Fibroblast of pulmonary artery (primary cell): ENCODE measurements around the gene FAM216B.
"Not testable (repeated sequence)": the region's sequence is repeated elsewhere in the genome, so short reads cannot be mapped to it uniquely, and the experiment has no call there.

Experiments
- DNase-seq: peaks from one replicate; pipeline ENCODE4 v3.0.0-alpha.2; 2010; ENCODE audit warnings: low read depth
- H3K4me3 ChIP-seq: replicated peaks from 2 replicates; pipeline ENCODE4 v1.5.1; 2011; ENCODE audit warnings: low read depth, mild to moderate bottlenecking, control low read depth, low read length, moderate library complexity
- CTCF ChIP-seq: IDR thresholded peaks from 2 replicates; pipeline ENCODE4 v1.5.1; 2011; ENCODE audit warnings: mild to moderate bottlenecking, control low read depth, low read length, inconsistent platforms; ENCODE audit errors: missing control alignments

Gene FAM216B

GRCh38 chr13:42757678-42758420, 23.5 kb upstream of the FAM216B start:
- no peak for DNase-seq
- TF ChIP-seq CTCF = no peak
- H3K4me3 ChIP-seq = no peak overlapping the region

- TF ChIP-seq CTCF = no peak
These were observed 22.9 kb upstream of the FAM216B start for GRCh38 chr13:42758515-42758914.

GRCh38 chr13:42760951-42761350, 20.4 kb upstream of the FAM216B start:
- no peak overlapping the region for H3K4me3 ChIP-seq
- peak; percentile 89 for DNase-seq
- no peak for TF ChIP-seq CTCF

More at GRCh38 chr13:42758515-42758914, 22.9 kb upstream of the FAM216B start:
- no peak overlapping the region for H3K4me3 ChIP-seq
- DNase-seq = no peak

- no peak overlapping the region for H3K4me3 ChIP-seq
- no peak for TF ChIP-seq CTCF
- peak; percentile 73 for DNase-seq
These were observed 19.1 kb upstream of the FAM216B start for GRCh38 chr13:42762251-42762650.

GRCh38 chr13:42762917-42763316, 18.5 kb upstream of the FAM216B start:
- no peak overlapping the region for H3K4me3 ChIP-seq
- peak; percentile 97 for DNase-seq
- no peak for TF ChIP-seq CTCF

- DNase-seq = no peak
- H3K4me3 ChIP-seq = no peak overlapping the region
- TF ChIP-seq CTCF = no peak
These were observed 15.4 kb upstream of the FAM216B start for GRCh38 chr13:42766016-42766415.

- TF ChIP-seq CTCF = no peak
- DNase-seq = no peak
- no peak overlapping the region for H3K4me3 ChIP-seq
These were observed 11.7 kb upstream of the FAM216B start for GRCh38 chr13:42769650-42770049.

- not testable (repeated sequence) for DNase-seq, H3K4me3 ChIP-seq
These were observed 4.8 kb upstream of the FAM216B start for GRCh38 chr13:42776558-42776957.
